RWPE2 (cell line): ENCODE measurements around the gene EFS.

Source experiments
- ATAC-seq: fragments of 200-7000 bp; cut with Tn5 transposase; 3 replicates; pipeline ENCODE4 v1.9.1; 2021; ENCODE audit warnings: low read depth
- DNase-seq: peaks from one replicate; pipeline ENCODE4 v3.0.0-alpha.2; 2020; ENCODE audit warnings: low spot score
- H3K27ac ChIP-seq: fragments of 450-650 bp; 2 replicates; pipeline ENCODE4 v1.5.1; 2017; ENCODE audit warnings: mild to moderate bottlenecking; ENCODE audit not compliant: poor library complexity, severe bottlenecking
- H3K27me3 ChIP-seq: fragments of 250-450 bp; sonication (Bioruptor Pico); 2 replicates; pipeline ENCODE4 v1.5.1; 2021; ENCODE audit warnings: mild to moderate bottlenecking, moderate library complexity; ENCODE audit not compliant: insufficient read depth, poor library complexity, severe bottlenecking
- H3K36me3 ChIP-seq: fragments of 250-450 bp; sonication (Bioruptor Pico); 2 replicates; pipeline ENCODE4 v1.5.1; 2020; ENCODE audit warnings: low read depth, mild to moderate bottlenecking, moderate library complexity
- H3K4me1 ChIP-seq: fragments of 250-450 bp; sonication (Bioruptor Pico); 2 replicates; pipeline ENCODE4 v1.5.1; 2021; ENCODE audit warnings: mild to moderate bottlenecking, moderate library complexity; ENCODE audit not compliant: insufficient read depth, poor library complexity, severe bottlenecking
- H3K4me3 ChIP-seq: fragments of 250-450 bp; sonication (Bioruptor Pico); 2 replicates; pipeline ENCODE4 v1.5.1; 2021; ENCODE audit warnings: mild to moderate bottlenecking, moderate library complexity; ENCODE audit not compliant: severe bottlenecking
- H3K9me3 ChIP-seq: fragments of 250-450 bp; sonication (Bioruptor Pico); 2 replicates; pipeline ENCODE4 v1.5.1; 2021; ENCODE audit warnings: mild to moderate bottlenecking, moderate library complexity; ENCODE audit not compliant: severe bottlenecking
- TF ChIP-seq, protein P1 (sequence below): fragments of 450-650 bp; IDR thresholded peaks from one replicate; pipeline ENCODE4 v1.5.1; 2017; ENCODE audit warnings: mild to moderate bottlenecking, moderate library complexity; ENCODE audit not compliant: poor library complexity, severe bottlenecking

The EFS gene

DNA sequence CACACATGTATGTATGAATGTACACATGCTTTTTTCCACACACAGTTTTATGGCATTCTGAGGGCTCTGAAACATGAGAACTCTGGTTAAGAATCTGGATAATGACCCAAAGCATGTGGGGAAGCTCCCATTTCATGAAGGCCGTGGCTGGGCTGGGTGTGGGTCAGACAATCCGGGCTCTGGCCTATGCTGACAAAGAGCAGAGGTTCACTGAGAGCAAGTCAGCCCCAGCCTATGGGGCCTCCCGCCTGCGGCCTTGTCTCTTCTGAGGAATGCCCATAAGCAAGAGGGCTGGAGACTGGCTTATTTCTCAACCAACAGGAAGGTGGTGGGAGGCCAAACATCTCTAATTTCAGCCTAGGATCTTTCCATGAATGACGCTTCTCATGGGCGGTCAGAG lies 34.6 kb upstream of the EFS start:
- no peak for DNase-seq
- no peak overlapping the region for H3K27ac ChIP-seq
- ATAC-seq: no peak
- no peaks in the 10 kb centered on the region for H3K36me3 ChIP-seq
- no peaks in the 10 kb centered on the region for H3K27me3 ChIP-seq
- H3K4me3 ChIP-seq: no peak overlapping the region
- H3K4me1 ChIP-seq: no peaks in the 10 kb centered on the region
- no peaks in the 10 kb centered on the region for H3K9me3 ChIP-seq
- TF ChIP-seq, protein P1, sequence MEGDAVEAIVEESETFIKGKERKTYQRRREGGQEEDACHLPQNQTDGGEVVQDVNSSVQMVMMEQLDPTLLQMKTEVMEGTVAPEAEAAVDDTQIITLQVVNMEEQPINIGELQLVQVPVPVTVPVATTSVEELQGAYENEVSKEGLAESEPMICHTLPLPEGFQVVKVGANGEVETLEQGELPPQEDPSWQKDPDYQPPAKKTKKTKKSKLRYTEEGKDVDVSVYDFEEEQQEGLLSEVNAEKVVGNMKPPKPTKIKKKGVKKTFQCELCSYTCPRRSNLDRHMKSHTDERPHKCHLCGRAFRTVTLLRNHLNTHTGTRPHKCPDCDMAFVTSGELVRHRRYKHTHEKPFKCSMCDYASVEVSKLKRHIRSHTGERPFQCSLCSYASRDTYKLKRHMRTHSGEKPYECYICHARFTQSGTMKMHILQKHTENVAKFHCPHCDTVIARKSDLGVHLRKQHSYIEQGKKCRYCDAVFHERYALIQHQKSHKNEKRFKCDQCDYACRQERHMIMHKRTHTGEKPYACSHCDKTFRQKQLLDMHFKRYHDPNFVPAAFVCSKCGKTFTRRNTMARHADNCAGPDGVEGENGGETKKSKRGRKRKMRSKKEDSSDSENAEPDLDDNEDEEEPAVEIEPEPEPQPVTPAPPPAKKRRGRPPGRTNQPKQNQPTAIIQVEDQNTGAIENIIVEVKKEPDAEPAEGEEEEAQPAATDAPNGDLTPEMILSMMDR: no peak

DNA sequence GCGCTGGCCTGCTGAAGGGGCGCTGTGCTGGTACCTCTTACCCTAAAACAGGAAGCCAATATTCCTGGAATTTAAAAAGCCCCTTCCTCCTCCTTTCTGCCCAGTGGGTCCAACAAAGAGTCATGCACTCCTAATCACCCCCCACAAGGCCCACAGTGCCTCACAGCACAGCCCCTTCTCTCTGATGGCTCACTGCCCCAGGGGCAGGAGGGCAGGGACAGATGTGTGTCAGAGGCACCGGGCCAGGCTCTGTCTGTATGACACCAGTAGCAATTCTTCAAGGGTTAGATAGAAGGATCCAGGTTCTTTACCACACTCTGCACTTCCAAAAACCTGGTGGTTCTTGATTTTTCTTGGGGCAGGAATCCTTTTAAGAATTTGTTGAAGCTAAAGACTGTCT lies 34.2 kb upstream of the EFS start:
- H3K9me3 ChIP-seq: no peaks in the 10 kb centered on the region
- H3K27me3 ChIP-seq: peaks cover 3% of the 10 kb centered on the region
- ATAC-seq (no peak), DNase-seq (no peak)
- H3K4me1 ChIP-seq: no peaks in the 10 kb centered on the region
- TF ChIP-seq, protein P1: no peak
- no peak overlapping the region for H3K27ac ChIP-seq
- H3K36me3 ChIP-seq: no peaks in the 10 kb centered on the region
- no peak overlapping the region for H3K4me3 ChIP-seq

DNA sequence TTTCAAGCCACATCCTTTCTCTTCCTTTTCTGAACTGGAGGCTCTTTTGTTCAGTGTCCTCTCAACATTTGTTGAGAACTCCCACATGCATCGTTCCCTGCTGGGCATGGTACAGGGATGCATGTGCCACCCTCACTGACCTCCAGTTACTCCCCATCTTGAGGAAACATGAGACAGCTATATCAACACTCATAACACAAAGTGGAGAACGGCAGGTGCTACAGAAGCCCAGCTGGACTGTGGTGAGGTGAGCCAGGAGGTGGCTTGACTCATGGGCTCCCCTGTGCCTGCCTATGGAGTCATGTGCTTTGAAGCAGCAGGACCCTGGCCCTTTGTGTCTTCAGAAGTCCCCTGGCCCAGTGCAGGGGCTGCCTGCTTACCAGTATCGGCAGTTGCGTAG lies 33.4 kb upstream of the EFS start:
- ATAC-seq (no peak), DNase-seq (no peak)
- H3K4me3 ChIP-seq: no peak overlapping the region
- TF ChIP-seq, protein P1: no peak
- no peaks in the 10 kb centered on the region for H3K36me3 ChIP-seq
- H3K9me3 ChIP-seq: no peaks in the 10 kb centered on the region
- peaks cover 3% of the 10 kb centered on the region for H3K27me3 ChIP-seq
- H3K4me1 ChIP-seq: no peaks in the 10 kb centered on the region
- H3K27ac ChIP-seq: no peak overlapping the region

DNA sequence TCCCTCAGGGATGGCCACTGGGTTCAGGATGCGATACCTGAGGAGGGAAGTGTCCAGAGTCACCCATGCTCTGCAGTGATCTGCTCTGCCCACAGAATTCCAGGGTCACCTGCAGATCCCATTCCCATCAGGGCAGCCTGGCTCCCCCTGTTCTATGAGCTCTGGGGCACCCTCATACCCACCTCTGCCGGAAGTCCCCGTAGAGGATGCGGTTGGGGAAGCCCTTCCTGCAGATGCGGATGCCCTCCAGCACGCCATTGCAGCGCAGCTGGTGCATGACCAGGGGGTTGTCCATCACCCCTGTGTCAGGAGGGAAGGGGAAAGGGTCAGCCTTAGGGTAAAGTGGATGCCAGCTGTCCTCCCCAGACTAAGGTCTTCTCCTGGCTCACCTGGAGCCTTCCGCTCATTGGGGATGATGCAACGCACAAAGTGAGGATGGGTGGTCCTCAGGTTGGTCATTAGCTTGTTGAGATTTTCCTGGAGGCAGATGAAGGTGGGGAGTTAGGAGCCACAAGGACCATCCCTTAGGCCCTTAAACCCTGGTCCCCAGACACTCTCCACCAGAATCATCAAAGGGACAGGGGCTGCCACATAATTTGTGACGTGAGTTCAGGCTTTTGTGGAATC lies 31.9 kb upstream of the EFS start:
- no peak overlapping the region for H3K4me3 ChIP-seq
- H3K9me3 ChIP-seq: no peaks in the 10 kb centered on the region
- no peak overlapping the region for H3K27ac ChIP-seq
- ATAC-seq: no peak
- no peak for DNase-seq
- H3K36me3 ChIP-seq: no peaks in the 10 kb centered on the region
- TF ChIP-seq, protein P1: no peak
- no peaks in the 10 kb centered on the region for H3K4me1 ChIP-seq
- peaks cover 3% of the 10 kb centered on the region for H3K27me3 ChIP-seq

DNA sequence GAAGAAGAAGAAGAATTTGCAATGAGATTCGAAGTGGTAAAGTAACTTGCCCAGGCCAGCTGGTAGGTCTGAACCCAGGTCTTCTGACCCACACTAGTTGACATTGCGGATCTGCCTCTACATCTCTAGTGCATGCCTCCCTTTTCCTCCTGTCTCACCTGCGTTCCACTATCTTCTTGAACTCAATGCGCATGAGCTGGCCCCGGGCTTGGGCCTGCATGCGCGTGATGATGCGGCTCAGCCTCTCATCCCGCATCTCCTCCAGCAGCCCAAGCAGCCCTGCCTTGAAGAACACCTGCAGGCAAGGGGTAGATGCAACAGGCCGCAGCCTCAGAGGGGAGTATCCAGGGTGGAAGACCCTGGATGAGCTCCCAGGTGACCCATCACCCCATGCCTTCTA lies 31.2 kb upstream of the EFS start:
- TF ChIP-seq, protein P1: no peak
- H3K4me1 ChIP-seq: no peaks in the 10 kb centered on the region
- H3K4me3 ChIP-seq: no peak overlapping the region
- H3K27me3 ChIP-seq: peaks cover 3% of the 10 kb centered on the region
- no peak for ATAC-seq
- H3K9me3 ChIP-seq: no peaks in the 10 kb centered on the region
- DNase-seq: no peak
- H3K27ac ChIP-seq: no peak overlapping the region
- no peaks in the 10 kb centered on the region for H3K36me3 ChIP-seq
